K562 (cell line): Measurements from ENCODE around the gene SUPT20HL1. TPM values are rescaled to one million over a fixed set of nuclear protein-coding genes. Genes with fewer than 3 reads are reported as not detected.
"Not testable (repeated sequence)": the region's sequence is repeated elsewhere in the genome, so short reads cannot be mapped to it uniquely, and the experiment has no call there.

Experiments used
- ATAC-seq: fragments of 200-7000 bp; cut with Tn5 transposase; 3 replicates; pipeline ENCODE4 v1.9.1; 2020; ENCODE audit warnings: moderate library complexity
- BruUV-seq: library from RNA; stranded (reverse); fragments of 400-500 nt; replicated peaks from 2 replicates; lab custom pipeline; 2021; lab: Mats Ljungman, UMichigan
- CTCF ChIA-PET: fragments of 300-600 bp; formaldehyde crosslinking; extraction: SDS; loops from one replicate; lab custom pipeline; 2021; ENCODE audit warnings: low intra/inter-chr PET ratio; lab: Yijun Ruan, JAX
- POLR2A ChIA-PET: fragments of 300-600, 350-650 bp; sonication (Branson Sonifier 250); formaldehyde crosslinking; extraction: SDS; loops from one replicate; lab custom pipeline; 2021; ENCODE audit warnings: antibody characterized with exemption, inconsistent platforms; lab: Yijun Ruan, JAX
- DNase-seq, 4 experiments: peaks; one replicate each; pipeline versions ENCODE4 v3.0.0 to v3.0.0-alpha.2; 2011 to 2018; ENCODE audit warnings: low spot score in 3 of 4, mixed read lengths in 3 of 4; ENCODE audit errors: extremely low read depth in 1 of 4
- FAIRE-seq: peaks from 2 replicates; lab custom pipeline; 2011; peaks lifted over from hg19 to GRCh38; lab: Jason Lieb, UNC
- H2AFZ ChIP-seq: 2 replicates; pipeline ENCODE4 v1.6.0; 2011; ENCODE audit warnings: low read depth, low read length, control low read depth, inconsistent platforms
- H3K27ac ChIP-seq: fragments of 200-600 bp; 3 replicates; pipeline ENCODE4 v1.8.0; 2011; ENCODE audit warnings: low read depth, mild to moderate bottlenecking, control low read depth, inconsistent platforms, low read length, moderate library complexity, mixed read lengths; ENCODE audit errors: extremely low read depth
- H3K27me3 ChIP-seq, 2 experiments: fragments of 300-600 bp in 1 of 2; 2 replicates in 1 of 2; 3 replicates in 1 of 2; pipeline versions ENCODE4 v1.6.0 to v1.8.0; 2011; ENCODE audit warnings: inconsistent platforms in 2 of 2, low read length in 2 of 2, mild to moderate bottlenecking in 1 of 2, mixed read lengths in 1 of 2, moderate library complexity in 1 of 2; ENCODE audit not compliant: control insufficient read depth in 2 of 2, insufficient read depth in 2 of 2
- H3K36me3 ChIP-seq: fragments of 300-600 bp; 3 replicates; pipeline ENCODE4 v1.8.0; 2011; ENCODE audit warnings: mild to moderate bottlenecking, low read length, inconsistent platforms; ENCODE audit not compliant: control insufficient read depth, insufficient read depth
- H3K4me1 ChIP-seq, 2 experiments: fragments of 200-600 bp in 1 of 2; replicated peaks in 1 of 2; 2 replicates in 1 of 2; 3 replicates in 1 of 2; pipeline versions ENCODE4 v1.5.1 to v1.8.0; 2011; ENCODE audit warnings: inconsistent platforms in 2 of 2, low read length in 2 of 2, mild to moderate bottlenecking in 1 of 2, mixed read lengths in 1 of 2, moderate library complexity in 1 of 2; ENCODE audit not compliant: control insufficient read depth in 2 of 2, insufficient read depth in 2 of 2
- H3K4me2 ChIP-seq: 2 replicates; pipeline ENCODE4 v1.6.1; 2011; ENCODE audit warnings: low read length, control low read depth, inconsistent platforms, mixed read lengths; ENCODE audit not compliant: insufficient read depth
- H3K4me3 ChIP-seq: fragments of 200-600 bp; sonication (generic), shearing (Covaris generic); 2 replicates; pipeline ENCODE4 v1.5.1; 2016; ENCODE audit warnings: control low read depth, inconsistent platforms
- H3K79me2 ChIP-seq: fragments of 200-600 bp; 3 replicates; pipeline ENCODE4 v1.8.0; 2011; ENCODE audit warnings: low read length, inconsistent platforms; ENCODE audit not compliant: control insufficient read depth, insufficient read depth
- H3K9ac ChIP-seq, 2 experiments: 2 replicates each; pipeline versions ENCODE4 v1.6.0 to v1.6.1; 2011; ENCODE audit warnings: low read depth in 2 of 2, low read length in 2 of 2, control low read depth in 1 of 2, inconsistent platforms in 1 of 2, mild to moderate bottlenecking in 1 of 2, mixed read lengths in 1 of 2; ENCODE audit not compliant: insufficient read depth in 1 of 2
- H3K9me1 ChIP-seq: one replicate; pipeline ENCODE4 v1.6.0; 2011; ENCODE audit warnings: inconsistent platforms, mild to moderate bottlenecking, low read length, moderate library complexity; ENCODE audit not compliant: control insufficient read depth, insufficient read depth
- H3K9me3 ChIP-seq: replicated peaks from 2 replicates; pipeline ENCODE4 v1.5.1; 2011; ENCODE audit warnings: low read depth, low read length, inconsistent platforms; ENCODE audit not compliant: control insufficient read depth, insufficient read depth
- H4K20me1 ChIP-seq: replicated peaks from 2 replicates; pipeline ENCODE4 v1.6.1; 2011; ENCODE audit warnings: low read length, inconsistent platforms, mixed read lengths; ENCODE audit not compliant: control insufficient read depth, insufficient read depth
- E2F6 ChIP-seq, 2 experiments: IDR thresholded peaks; 2 replicates each; pipeline ENCODE4 v1.6.1; 2011; ENCODE audit warnings: borderline replicate concordance in 1 of 2, control low read depth in 1 of 2, low read depth in 1 of 2, low read length in 1 of 2, mild to moderate bottlenecking in 1 of 2, mixed read lengths in 1 of 2, moderate library complexity in 1 of 2; ENCODE audit not compliant: insufficient read depth in 1 of 2, insufficient read length in 1 of 2, poor library complexity in 1 of 2, severe bottlenecking in 1 of 2; ENCODE audit errors: extremely low read depth in 1 of 2
- KAT7 ChIP-seq: sonication (generic); formaldehyde crosslinking; IDR thresholded peaks from 2 replicates; pipeline ENCODE4 v1.8.0; 2022; ENCODE audit warnings: missing genetic modification reagents, mild to moderate bottlenecking, borderline replicate concordance
- MTA2 ChIP-seq: fragments of 450-650 bp; IDR thresholded peaks from 2 replicates; pipeline ENCODE4 v1.6.1; 2016; ENCODE audit warnings: low read depth
- PHB ChIP-seq: fragments of 250-450 bp; sonication (Bioruptor Pico); IDR thresholded peaks from 2 replicates; pipeline ENCODE4 v1.5.0; 2021
- PHF21A ChIP-seq: fragments of 450-650 bp; IDR thresholded peaks from 2 replicates; pipeline ENCODE4 v1.6.1; 2017; ENCODE audit warnings: low read depth, borderline replicate concordance
- TCF3 ChIP-seq: sonication (generic); formaldehyde crosslinking; IDR thresholded peaks from 2 replicates; pipeline ENCODE4 v1.4.0; 2020; ENCODE audit warnings: mild to moderate bottlenecking, missing genetic modification reagents
- U2AF2 ChIP-seq: fragments of 200-400 bp; formaldehyde crosslinking; optimal IDR thresholded peaks from 2 replicates; pipeline ENCODE3; 2017; ENCODE audit warnings: low read depth, mild to moderate bottlenecking, low read length
- ZBTB1 ChIP-seq: sonication (generic); formaldehyde crosslinking; IDR thresholded peaks from 2 replicates; pipeline ENCODE4 v1.8.1; 2023; ENCODE audit warnings: missing genetic modification reagents, low read depth, mild to moderate bottlenecking, borderline replicate concordance
- ZFP30 ChIP-seq: fragments of 250-450 bp; sonication (Bioruptor Pico); IDR thresholded peaks from 2 replicates; pipeline ENCODE4 v1.8.0; 2022; ENCODE audit warnings: moderate library complexity, mild to moderate bottlenecking, inconsistent platforms, borderline replicate concordance
- ZNF644 ChIP-seq: fragments of 200-800 bp; sonication (Bioruptor generic); IDR thresholded peaks from 2 replicates; pipeline ENCODE4 v1.6.1; 2016; ENCODE audit warnings: low read depth, missing genetic modification characterization, missing compliant biosample characterization
- WGBS: fragments of 100-300 bp; shearing (Covaris generic); methylation state at CpG from one replicate; pipeline ENCODE4 v1.1.6; 2016; ENCODE audit warnings: low coverage, mixed read lengths; ENCODE audit not compliant: insufficient coverage; ENCODE audit errors: missing lambda C conversion rate; 5-methylcytosine and 5-hydroxymethylcytosine counted together
- in situ Hi-C: fragments of 300-500 bp; cut with MboI; formaldehyde crosslinking; loops from 4 replicates; pipeline ENCODE4 v1.15.0; 2018; ENCODE audit warnings: inconsistent platforms, mixed read lengths
- intact Hi-C: fragments of 100-400 bp; cut with micrococcal nuclease; formaldehyde crosslinking; loops from 2 replicates; pipeline ENCODE4 v1.14.2; 2022
- polyA plus RNA-seq, 8 experiments: library from polyadenylated mRNA; depleted of rRNA in 4 of 8; stranded (reverse) in 5 of 8; unstranded in 3 of 8; fragments of >200 nt; fragmentation: Nextera tagmentation in 2 of 8; fragmentation: Illumina TruSeq in 1 of 8; extraction: Ambion mirVana in 2 of 8; extraction: Trizol in 1 of 8; gene quantifications; 2 replicates each; pipeline versions ENCODE4 v1.2.1 to v1.2.3, GENCODE V29; 2011 to 2014; ENCODE audit warnings: inconsistent platforms in 1 of 8, missing spikeins in 1 of 8
- total RNA-seq, 7 experiments: library from RNA; depleted of rRNA in 6 of 7; stranded (reverse); fragments of >200 nt in 6 of 7; fragmentation: Illumina TruSeq in 2 of 7; extraction: Trizol in 2 of 7; gene quantifications; 2 replicates each; pipeline versions ENCODE4 v1.2.1 to v1.2.3, GENCODE V29; 2011 to 2021; ENCODE audit warnings: low replicate concordance in 1 of 7
- TF ChIP-seq, protein P1 (sequence below): fragments of 450-650 bp; IDR thresholded peaks from 2 replicates; pipeline ENCODE4 v1.6.1; 2016; ENCODE audit warnings: borderline replicate concordance

SUPT20HL1 gene
- total and polyA plus RNA-seq, 9 of the 15 experiments (the other 6 are each of a cell fraction or from before 2014, with no cell fraction given) = not detected

GRCh38 chrX:24380262-24381187 is 20.1 kb downstream of the SUPT20HL1 start:
- peaks cover 0 to 5% of the 10 kb centered on the region in 2 experiments; a peak in 1 of 5 replicates for H3K27me3 ChIP-seq
- FAIRE-seq = no peak
- H3K4me1 ChIP-seq = no peaks in the 10 kb centered on the region
- TF ChIP-seq TCF3 = no peak
- TF ChIP-seq, protein P1, sequence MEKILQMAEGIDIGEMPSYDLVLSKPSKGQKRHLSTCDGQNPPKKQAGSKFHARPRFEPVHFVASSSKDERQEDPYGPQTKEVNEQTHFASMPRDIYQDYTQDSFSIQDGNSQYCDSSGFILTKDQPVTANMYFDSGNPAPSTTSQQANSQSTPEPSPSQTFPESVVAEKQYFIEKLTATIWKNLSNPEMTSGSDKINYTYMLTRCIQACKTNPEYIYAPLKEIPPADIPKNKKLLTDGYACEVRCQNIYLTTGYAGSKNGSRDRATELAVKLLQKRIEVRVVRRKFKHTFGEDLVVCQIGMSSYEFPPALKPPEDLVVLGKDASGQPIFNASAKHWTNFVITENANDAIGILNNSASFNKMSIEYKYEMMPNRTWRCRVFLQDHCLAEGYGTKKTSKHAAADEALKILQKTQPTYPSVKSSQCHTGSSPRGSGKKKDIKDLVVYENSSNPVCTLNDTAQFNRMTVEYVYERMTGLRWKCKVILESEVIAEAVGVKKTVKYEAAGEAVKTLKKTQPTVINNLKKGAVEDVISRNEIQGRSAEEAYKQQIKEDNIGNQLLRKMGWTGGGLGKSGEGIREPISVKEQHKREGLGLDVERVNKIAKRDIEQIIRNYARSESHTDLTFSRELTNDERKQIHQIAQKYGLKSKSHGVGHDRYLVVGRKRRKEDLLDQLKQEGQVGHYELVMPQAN = no peak
- TF ChIP-seq PHB (CRISPR knock-in tag) = no peak
- TF ChIP-seq E2F6 (IDR thresholded peaks at IDR 0.05; ENCODE audit: borderline replicate concordance in 1 of 2, extremely low read depth in 1 of 2, insufficient read depth in 1 of 2, insufficient read length in 1 of 2, low read depth in 1 of 2, low read length in 1 of 2, poor library complexity in 1 of 2, severe bottlenecking in 1 of 2) = no peak
- TF ChIP-seq ZBTB1 (CRISPR knock-in tag) = no peak
- no peak for TF ChIP-seq KAT7
- no peak for TF ChIP-seq ZNF644
- TF ChIP-seq MTA2 = no peak
- TF ChIP-seq PHF21A = no peak
- TF ChIP-seq U2AF2 = no peak
- TF ChIP-seq ZFP30 (CRISPR knock-in tag) = no peak
- in situ Hi-C loops = no loop called here
- intact Hi-C loops = no loop called here
- H4K20me1 ChIP-seq = no peaks in the 10 kb centered on the region
- ChIA-PET POLR2A (interaction anchor here (0.6 to 0.9 kb wide), 2 partner anchors 16 to 18 kb away, joined by 3 read pairs; no protein-coding TSS in a partner anchor), CTCF (no interaction called here)
- H3K27ac ChIP-seq = no peak overlapping the region
- H3K9me1 ChIP-seq = no peaks in the 10 kb centered on the region
- H2AFZ ChIP-seq = no peak overlapping the region
- no peak for ATAC-seq
- DNase-seq = no peak
- no peaks in the 10 kb centered on the region for H3K36me3 ChIP-seq
- H3K4me3 ChIP-seq = no peak overlapping the region
- H3K4me2 ChIP-seq = no peak overlapping the region
- H3K9ac ChIP-seq = no peak overlapping the region
- 0% methylated on average over 8 of the region's 9 CpGs for WGBS
- H3K9me3 ChIP-seq = no peaks in the 10 kb centered on the region
- no TSS peak for BruUV-seq
- H3K79me2 ChIP-seq = no peaks in the 10 kb centered on the region

DNA sequence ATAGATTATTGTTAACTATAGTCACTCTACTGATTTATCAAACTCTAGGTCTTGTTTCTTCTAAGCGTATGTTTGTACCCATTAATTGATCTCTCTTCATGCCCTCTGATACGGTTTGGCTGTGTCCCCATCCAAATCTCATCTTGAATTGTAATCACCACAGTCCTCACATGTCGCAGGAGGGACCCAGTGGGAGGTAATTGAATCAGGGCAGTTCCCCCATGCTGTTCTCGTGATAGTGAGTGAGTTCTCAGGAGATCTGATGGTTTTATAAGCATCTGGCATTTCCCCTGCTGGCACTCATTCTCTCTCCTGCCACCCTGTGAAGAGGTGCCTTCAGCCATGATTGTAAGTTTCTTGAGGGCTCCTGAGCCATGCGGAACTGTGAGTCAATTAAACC is 21.9 kb downstream of the SUPT20HL1 start:
- H3K36me3 ChIP-seq, H3K4me2 ChIP-seq, ATAC-seq, H2AFZ ChIP-seq, FAIRE-seq, H3K79me2 ChIP-seq, H3K4me1 ChIP-seq, H4K20me1 ChIP-seq, in situ Hi-C loops, CTCF ChIA-PET, DNase-seq, BruUV-seq, intact Hi-C loops, H3K4me3 ChIP-seq, H3K27ac ChIP-seq, H3K9me1 ChIP-seq, POLR2A ChIA-PET, H3K27me3 ChIP-seq, H3K9ac ChIP-seq, H3K9me3 ChIP-seq: not testable (repeated sequence)
- WGBS = 7% methylated on average over 5 of the region's 5 CpGs
